Measurements from ENCODE around the gene FARP1.

FARP1 gene

GRCh38 chr13:98398581-98398980 is 255.7 kb downstream of the FARP1 start:
- H3K9me2 ChIP-seq (replicated peaks; ENCODE audit: insufficient read depth, low read length): no peaks in the 10 kb centered on the region
- no peak overlapping the region for H3K27ac ChIP-seq (ENCODE audit: low read depth, low read length)
- no peaks in the 10 kb centered on the region for H3K9me3 ChIP-seq (ENCODE audit: insufficient read depth, low read length)
- H3K4me2 ChIP-seq (ENCODE audit: low read depth, low read length, poor library complexity, severe bottlenecking): no peak overlapping the region
- no peaks in the 10 kb centered on the region for H3K79me2 ChIP-seq (ENCODE audit: insufficient read depth, low read length)
- no peaks in the 10 kb centered on the region for H3F3A ChIP-seq (ENCODE audit: insufficient read depth)
- no peaks in the 10 kb centered on the region for H3K27me3 ChIP-seq (ENCODE audit: low read length)
- no peaks in the 10 kb centered on the region for H3K36me3 ChIP-seq (ENCODE audit: low read length)
- no peaks in the 10 kb centered on the region for H4K20me1 ChIP-seq (ENCODE audit: low read depth, low read length)
- H2AFZ ChIP-seq (ENCODE audit: low read depth, low read length, severe bottlenecking): no peak overlapping the region
- no peak overlapping the region for H3K4me3 ChIP-seq (ENCODE audit: insufficient read depth, low read length, poor library complexity, severe bottlenecking)
- no peak overlapping the region for H3K9ac ChIP-seq (ENCODE audit: low read length)
- TF ChIP-seq, protein P1, sequence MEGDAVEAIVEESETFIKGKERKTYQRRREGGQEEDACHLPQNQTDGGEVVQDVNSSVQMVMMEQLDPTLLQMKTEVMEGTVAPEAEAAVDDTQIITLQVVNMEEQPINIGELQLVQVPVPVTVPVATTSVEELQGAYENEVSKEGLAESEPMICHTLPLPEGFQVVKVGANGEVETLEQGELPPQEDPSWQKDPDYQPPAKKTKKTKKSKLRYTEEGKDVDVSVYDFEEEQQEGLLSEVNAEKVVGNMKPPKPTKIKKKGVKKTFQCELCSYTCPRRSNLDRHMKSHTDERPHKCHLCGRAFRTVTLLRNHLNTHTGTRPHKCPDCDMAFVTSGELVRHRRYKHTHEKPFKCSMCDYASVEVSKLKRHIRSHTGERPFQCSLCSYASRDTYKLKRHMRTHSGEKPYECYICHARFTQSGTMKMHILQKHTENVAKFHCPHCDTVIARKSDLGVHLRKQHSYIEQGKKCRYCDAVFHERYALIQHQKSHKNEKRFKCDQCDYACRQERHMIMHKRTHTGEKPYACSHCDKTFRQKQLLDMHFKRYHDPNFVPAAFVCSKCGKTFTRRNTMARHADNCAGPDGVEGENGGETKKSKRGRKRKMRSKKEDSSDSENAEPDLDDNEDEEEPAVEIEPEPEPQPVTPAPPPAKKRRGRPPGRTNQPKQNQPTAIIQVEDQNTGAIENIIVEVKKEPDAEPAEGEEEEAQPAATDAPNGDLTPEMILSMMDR (IDR thresholded peaks at IDR 0.05; ENCODE audit: insufficient read depth, low read length, poor library complexity, severe bottlenecking): no peak
- no peak for TF ChIP-seq EZH2phosphoT487 (conservative IDR thresholded peaks at IDR 0.05; ENCODE audit: low read length)

DNA sequence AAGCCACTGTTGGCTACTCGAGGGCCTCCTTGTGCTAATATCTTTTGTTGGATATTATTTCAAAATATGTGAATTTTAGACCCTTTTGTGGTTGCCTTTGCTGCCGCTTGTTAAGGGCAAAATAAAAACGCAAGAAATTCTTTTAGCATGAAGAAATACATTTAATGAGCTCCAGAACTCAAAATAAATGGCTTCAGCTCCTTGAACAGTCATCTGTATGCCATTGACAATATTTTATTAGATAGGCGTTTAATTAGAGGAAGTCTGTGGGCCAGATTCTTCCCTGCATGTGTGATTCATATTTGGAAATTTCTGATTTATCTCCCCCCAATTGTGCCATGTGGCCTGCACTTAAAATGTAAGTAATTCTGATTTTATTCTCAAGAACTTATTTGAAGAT is 256.9 kb downstream of the FARP1 start:
- no peak overlapping the region for H3K27ac ChIP-seq (ENCODE audit: low read depth, low read length)
- no peaks in the 10 kb centered on the region for H3F3A ChIP-seq (ENCODE audit: insufficient read depth)
- H3K4me2 ChIP-seq (ENCODE audit: low read depth, low read length, poor library complexity, severe bottlenecking): no peak overlapping the region
- TF ChIP-seq EZH2phosphoT487 (conservative IDR thresholded peaks at IDR 0.05; ENCODE audit: low read length): no peak
- TF ChIP-seq, protein P1 (IDR thresholded peaks at IDR 0.05; ENCODE audit: insufficient read depth, low read length, poor library complexity, severe bottlenecking): no peak
- no peak overlapping the region for H3K4me3 ChIP-seq (ENCODE audit: insufficient read depth, low read length, poor library complexity, severe bottlenecking)
- no peaks in the 10 kb centered on the region for H3K27me3 ChIP-seq (ENCODE audit: low read length)
- H4K20me1 ChIP-seq (ENCODE audit: low read depth, low read length): no peaks in the 10 kb centered on the region
- H3K36me3 ChIP-seq (ENCODE audit: low read length): no peaks in the 10 kb centered on the region
- H3K9me2 ChIP-seq (replicated peaks; ENCODE audit: insufficient read depth, low read length): no peaks in the 10 kb centered on the region
- no peak overlapping the region for H2AFZ ChIP-seq (ENCODE audit: low read depth, low read length, severe bottlenecking)
- no peaks in the 10 kb centered on the region for H3K79me2 ChIP-seq (ENCODE audit: insufficient read depth, low read length)
- no peaks in the 10 kb centered on the region for H3K9me3 ChIP-seq (ENCODE audit: insufficient read depth, low read length)
- H3K9ac ChIP-seq (ENCODE audit: low read length): no peak overlapping the region

DNA sequence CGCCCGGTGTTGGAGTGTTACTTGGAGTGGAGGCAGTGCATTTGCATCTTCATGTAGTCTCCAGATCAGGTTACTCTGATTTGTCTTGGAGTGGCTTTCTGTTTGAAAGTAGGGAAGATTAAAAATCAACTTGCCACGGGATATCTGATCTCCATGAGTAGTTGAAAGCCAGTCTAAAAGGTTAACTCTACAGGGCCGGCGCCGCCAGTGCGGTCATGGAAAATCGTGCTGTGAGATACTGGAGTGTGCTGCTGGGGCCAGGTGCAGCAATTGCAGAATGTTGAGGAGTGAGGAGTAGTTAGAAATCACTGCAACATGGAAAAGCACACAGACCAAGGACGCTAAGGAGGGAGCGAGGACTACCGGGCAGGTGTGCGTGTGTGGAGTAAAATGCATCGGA is 259.0 kb downstream of the FARP1 start:
- Histone ChIP-seq H4K20me1 (ENCODE audit: low read depth, low read length) (no peaks in the 10 kb centered on the region), H3K4me3 (ENCODE audit: insufficient read depth, low read length, poor library complexity, severe bottlenecking) (no peak overlapping the region)
- TF ChIP-seq EZH2phosphoT487 (conservative IDR thresholded peaks at IDR 0.05; ENCODE audit: low read length): no peak
- TF ChIP-seq, protein P1 (IDR thresholded peaks at IDR 0.05; ENCODE audit: insufficient read depth, low read length, poor library complexity, severe bottlenecking): no peak

More for the DNA sequence above, 259.0 kb downstream of the FARP1 start:
- H3K27me3 ChIP-seq (ENCODE audit: low read length): no peaks in the 10 kb centered on the region
- no peaks in the 10 kb centered on the region for H3K9me2 ChIP-seq (replicated peaks; ENCODE audit: insufficient read depth, low read length)
- no peak overlapping the region for H3K4me2 ChIP-seq (ENCODE audit: low read depth, low read length, poor library complexity, severe bottlenecking)
- H3K36me3 ChIP-seq (ENCODE audit: low read length): no peaks in the 10 kb centered on the region
- no peak overlapping the region for H3K9ac ChIP-seq (ENCODE audit: low read length)
- H3K27ac ChIP-seq (ENCODE audit: low read depth, low read length): no peak overlapping the region
- no peaks in the 10 kb centered on the region for H3K9me3 ChIP-seq (ENCODE audit: insufficient read depth, low read length)
- H2AFZ ChIP-seq (ENCODE audit: low read depth, low read length, severe bottlenecking): no peak overlapping the region
- no peaks in the 10 kb centered on the region for H3K79me2 ChIP-seq (ENCODE audit: insufficient read depth, low read length)
- no peaks in the 10 kb centered on the region for H3F3A ChIP-seq (ENCODE audit: insufficient read depth)

Measured in SU-DHL-6 (cell line).